Nephron (organoid): ENCODE measurements around the gene PPIF.
"Not testable (repeated sequence)": the region's sequence is repeated elsewhere in the genome, so short reads cannot be mapped to it uniquely, and the experiment has no call there.

Experiments
- H3K27ac Mint-ChIP-seq, 3 experiments: 2 replicates each; pipeline ENCODE4 v1.8.0; 2020; ENCODE audit warnings: mixed read lengths in 3 of 3, mild to moderate bottlenecking in 2 of 3, moderate library complexity in 1 of 3
- H3K27me3 Mint-ChIP-seq: 2 replicates; pipeline ENCODE4 v1.8.0; 2021; ENCODE audit warnings: low read depth, mild to moderate bottlenecking, moderate library complexity, mixed read lengths
- H3K36me3 Mint-ChIP-seq: 2 replicates; pipeline ENCODE4 v1.8.0; 2020; ENCODE audit warnings: low read depth, mixed read lengths
- H3K4me1 Mint-ChIP-seq: 2 replicates; pipeline ENCODE4 v1.8.0; 2020; ENCODE audit warnings: mixed read lengths
- H3K4me3 Mint-ChIP-seq, 3 experiments: 2 replicates each; pipeline ENCODE4 v1.8.0; 2020; ENCODE audit warnings: mild to moderate bottlenecking in 3 of 3, mixed read lengths in 3 of 3, moderate library complexity in 2 of 3
- H3K9me3 Mint-ChIP-seq: 2 replicates; pipeline ENCODE4 v1.8.0; 2020; ENCODE audit warnings: mixed read lengths
- CTCF ChIP-seq, 3 experiments: fragments of 200-600 bp; sonication (generic); IDR thresholded peaks; one replicate each; pipeline ENCODE4 v1.5.0; 2021; ENCODE audit warnings: antibody characterized with exemption in 3 of 3; ENCODE audit not compliant: unreplicated experiment in 3 of 3

Gene PPIF

DNA sequence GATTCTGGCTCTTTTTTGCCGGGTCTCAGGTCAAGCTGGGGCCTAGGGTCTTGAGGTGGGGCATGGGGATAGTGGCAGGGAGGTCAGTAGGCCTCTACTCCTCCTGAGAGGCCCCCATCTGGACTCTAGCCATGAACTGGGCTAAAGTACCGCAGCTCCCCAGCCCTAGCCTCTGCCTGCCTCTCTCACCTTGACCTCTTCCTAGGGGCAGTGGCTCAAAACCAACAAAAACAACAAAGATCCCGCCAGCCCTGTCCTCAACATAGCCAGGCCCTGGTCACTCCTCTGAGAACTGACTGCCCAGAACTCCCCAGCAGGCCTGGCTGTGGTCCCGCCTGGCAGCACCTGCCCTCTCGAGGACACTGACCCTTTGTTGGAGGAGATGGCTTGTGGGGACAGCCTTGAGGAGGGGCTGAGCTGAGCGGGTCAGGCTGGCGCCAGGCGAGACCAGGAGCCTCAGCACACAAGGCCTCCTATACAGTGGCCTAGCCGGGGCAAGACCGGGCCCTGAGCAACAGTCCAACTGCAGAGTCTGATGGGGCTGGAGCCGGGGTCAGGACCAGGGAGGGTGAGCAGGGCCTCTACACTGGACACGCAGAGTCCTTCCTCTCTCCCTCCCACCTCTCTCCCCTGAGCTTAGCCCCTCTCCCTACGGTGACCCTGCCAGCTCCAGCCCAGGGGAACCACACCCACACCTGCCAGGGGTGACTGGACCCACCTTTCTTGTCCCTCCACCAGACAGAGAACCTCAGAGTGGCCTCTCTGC is 11.6 kb upstream of the PPIF start:
- no peak for TF ChIP-seq CTCF (IDR thresholded peaks at IDR 0.05; ENCODE audit: unreplicated experiment in 3 of 3)
- Mint-ChIP-seq H3K27me3 (peaks cover 5% of the 10 kb centered on the region), H3K4me1 (peaks cover 9% of the 10 kb centered on the region), H3K27ac (no peak overlapping the region), H3K4me3 (no peak overlapping the region), H3K9me3 (peaks cover 2% of the 10 kb centered on the region), H3K36me3 (no peaks in the 10 kb centered on the region)

DNA sequence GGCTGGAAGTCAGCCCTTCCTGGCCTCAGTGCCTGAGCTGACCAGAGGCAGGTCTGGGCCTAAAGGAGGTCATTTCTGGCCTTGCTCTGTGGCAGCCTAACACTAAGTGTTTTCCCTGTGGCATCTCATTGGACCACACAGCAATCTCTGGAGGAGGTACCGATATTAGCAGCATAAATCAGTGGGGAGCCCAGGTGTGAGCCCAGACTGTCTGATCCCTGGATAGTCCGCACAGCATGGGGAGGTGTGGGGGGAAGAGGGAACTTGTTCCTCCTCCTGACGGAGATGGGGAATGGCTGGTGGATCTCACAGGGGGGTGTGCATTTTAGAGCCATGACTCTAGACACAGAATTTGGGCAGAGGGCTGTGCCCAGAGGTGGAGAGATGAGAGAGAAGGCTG is 11.0 kb upstream of the PPIF start:
- H3K36me3 Mint-ChIP-seq = no peaks in the 10 kb centered on the region
- no peak overlapping the region for H3K27ac Mint-ChIP-seq
- TF ChIP-seq CTCF (IDR thresholded peaks at IDR 0.05; ENCODE audit: unreplicated experiment in 3 of 3) = no peak
- H3K4me1 Mint-ChIP-seq = peaks cover 9% of the 10 kb centered on the region
- peaks cover 2% of the 10 kb centered on the region for H3K9me3 Mint-ChIP-seq
- peaks cover 5% of the 10 kb centered on the region for H3K27me3 Mint-ChIP-seq
- H3K4me3 Mint-ChIP-seq = no peak overlapping the region

- Mint-ChIP-seq H3K4me1 (peaks cover 9% of the 10 kb centered on the region), H3K27ac (no peak overlapping the region)
Observed at GRCh38 chr10:79336739-79337138, 10.5 kb upstream of the PPIF start.

DNA sequence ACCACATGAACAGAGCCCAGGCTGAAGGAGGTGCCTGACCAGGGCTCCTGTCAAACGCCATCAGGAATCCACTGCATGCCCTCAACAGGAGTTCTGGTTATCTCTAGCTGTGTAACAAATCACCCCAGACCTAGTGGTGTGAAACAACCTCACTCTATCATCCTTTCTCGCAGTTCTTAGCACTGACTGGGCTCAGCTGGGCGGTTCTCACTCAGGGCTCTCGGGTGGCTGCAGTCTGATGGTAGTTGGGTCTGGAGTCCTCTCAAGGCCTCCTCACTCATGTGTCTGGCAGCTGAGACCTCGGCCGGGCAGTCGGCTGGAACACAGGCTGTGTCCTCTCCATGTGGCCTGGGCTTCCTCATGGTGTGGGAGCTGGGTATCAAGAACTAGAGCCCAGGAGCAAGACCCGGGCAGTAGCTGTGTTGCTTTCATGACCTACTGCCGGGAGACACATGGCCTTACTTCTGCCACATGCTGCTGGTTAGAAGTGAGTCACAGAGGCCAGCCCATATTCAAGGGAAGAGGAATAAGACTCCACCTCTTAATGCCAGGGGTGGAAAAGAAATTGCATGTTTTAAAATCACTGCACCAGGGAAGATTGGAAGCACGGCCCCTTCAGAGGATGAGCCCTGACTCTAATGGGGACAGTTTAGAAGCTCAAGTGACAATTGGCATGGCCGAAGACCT is 9.3 kb upstream of the PPIF start:
- not testable (repeated sequence) for H3K36me3 Mint-ChIP-seq, H3K4me3 Mint-ChIP-seq, H3K27ac Mint-ChIP-seq, H3K27me3 Mint-ChIP-seq, H3K9me3 Mint-ChIP-seq, H3K4me1 Mint-ChIP-seq

More at GRCh38 chr10:79336739-79337138, 10.5 kb upstream of the PPIF start:
- H3K9me3 Mint-ChIP-seq = peaks cover 2% of the 10 kb centered on the region
- peaks cover 5% of the 10 kb centered on the region for H3K27me3 Mint-ChIP-seq
- H3K4me3 Mint-ChIP-seq = no peak overlapping the region
- no peaks in the 10 kb centered on the region for H3K36me3 Mint-ChIP-seq
- TF ChIP-seq CTCF (IDR thresholded peaks at IDR 0.05; ENCODE audit: unreplicated experiment in 3 of 3) = no peak

DNA sequence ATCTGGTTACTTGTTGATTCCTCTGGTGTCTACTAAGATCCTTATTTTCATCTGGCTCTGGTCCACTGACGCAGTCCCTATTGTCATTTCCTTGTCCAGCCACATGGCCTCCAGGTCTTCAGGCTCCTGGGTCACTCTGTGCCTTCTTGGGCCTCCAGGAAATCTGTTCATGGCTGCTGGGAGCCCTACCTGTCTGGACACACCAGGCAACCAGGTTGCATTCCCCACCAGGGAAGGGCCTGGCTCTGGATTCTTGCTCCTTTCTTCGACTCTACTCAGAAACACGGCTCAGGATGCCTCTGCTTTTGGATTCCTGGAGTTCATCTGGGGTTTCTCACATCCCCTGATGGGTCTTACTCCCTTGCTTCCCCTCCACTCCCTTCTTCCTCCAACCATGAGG is 8.0 kb upstream of the PPIF start:
- no peak for TF ChIP-seq CTCF (IDR thresholded peaks at IDR 0.05; ENCODE audit: unreplicated experiment in 3 of 3)
- Mint-ChIP-seq H3K9me3 (no peaks in the 10 kb centered on the region), H3K36me3 (no peaks in the 10 kb centered on the region), H3K27ac (no peak overlapping the region), H3K4me1 (peaks cover 9% of the 10 kb centered on the region), H3K4me3 (no peak overlapping the region), H3K27me3 (peaks cover 5% of the 10 kb centered on the region)

- H3K27ac Mint-ChIP-seq = no peak overlapping the region
- H3K4me3 Mint-ChIP-seq = no peak overlapping the region
- peaks cover 4% of the 10 kb centered on the region for H3K4me1 Mint-ChIP-seq
- H3K27me3 Mint-ChIP-seq = peaks cover 9% of the 10 kb centered on the region
- no peaks in the 10 kb centered on the region for H3K9me3 Mint-ChIP-seq
- no peak for TF ChIP-seq CTCF (IDR thresholded peaks at IDR 0.05; ENCODE audit: unreplicated experiment in 3 of 3)
- H3K36me3 Mint-ChIP-seq = no peaks in the 10 kb centered on the region
Observed at GRCh38 chr10:79340646-79341244, 6.5 kb upstream of the PPIF start.
